ENCODE data around the gene CNOT4.

CNOT4 gene

DNA sequence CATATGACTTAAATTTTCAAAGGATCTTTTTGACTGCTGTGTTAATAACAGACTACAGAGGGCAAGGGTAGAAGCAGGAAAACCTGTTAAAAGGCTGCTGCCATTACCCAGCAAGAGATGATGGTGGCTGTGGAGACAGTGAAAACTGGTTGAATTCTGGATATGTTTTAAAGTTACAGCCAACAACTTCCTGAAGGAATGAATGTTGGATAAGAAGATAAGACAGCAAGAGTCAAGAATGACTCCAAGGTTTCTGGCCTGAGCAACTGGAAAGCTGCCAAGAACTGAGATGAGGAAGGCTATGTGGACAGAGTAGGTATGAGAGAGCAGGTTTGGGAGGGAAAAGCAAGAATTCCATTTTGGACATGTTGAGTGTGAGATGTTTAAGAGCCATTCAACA is 19.1 kb downstream of the CNOT4 start:
- Histone ChIP-seq H3K18ac (ENCODE audit: low read length) (no peak overlapping the region), H3K4me1 (ENCODE audit: control insufficient read depth in 2 of 2, insufficient read depth in 1 of 2, low read depth in 1 of 2, low read length in 2 of 2) (no peaks in the 10 kb centered on the region), H2BK15ac (ENCODE audit: low read length) (no peak overlapping the region), H3K9me3 (replicated peaks in 1 of 2; ENCODE audit: control insufficient read depth in 2 of 2, insufficient read depth in 1 of 2, low read depth in 1 of 2, low read length in 2 of 2) (peaks cover 0 to 12% of the 10 kb centered on the region in 2 donors), H3K27me3 (ENCODE audit: control insufficient read depth in 3 of 3, insufficient read depth in 3 of 3, low read depth in 1 of 3, low read length in 3 of 3) (no peaks in the 10 kb centered on the region), H3K9ac (ENCODE audit: low read depth, low read length, poor library complexity) (no peak overlapping the region), H3K4me3 (ENCODE audit: low read length in 2 of 2) (no peak overlapping the region), H2BK12ac (ENCODE audit: low read length) (no peak overlapping the region), H3K14ac (ENCODE audit: low read length) (no peak overlapping the region), H2BK120ac (ENCODE audit: low read depth, low read length) (no peak overlapping the region), H3K36me3 (replicated peaks in 1 of 2; ENCODE audit: control insufficient read depth in 2 of 2, insufficient read depth in 2 of 2, low read length in 2 of 2) (no peaks in the 10 kb centered on the region), H4K91ac (ENCODE audit: low read depth, low read length, poor library complexity) (no peak overlapping the region), H2AFZ (ENCODE audit: low read length) (no peak overlapping the region), H3K27ac (replicated peaks; ENCODE audit: low read length) (no peak overlapping the region), H3K4ac (ENCODE audit: low read length) (no peak overlapping the region), H3K23ac (ENCODE audit: low read depth, low read length, poor library complexity) (no peak overlapping the region), H4K8ac (ENCODE audit: low read depth, low read length) (no peak overlapping the region), H2BK5ac (ENCODE audit: low read length) (no peak overlapping the region), H3K4me2 (ENCODE audit: insufficient read depth, low read length, poor library complexity, severe bottlenecking) (no peak overlapping the region), H2AK5ac (ENCODE audit: low read depth, low read length) (no peak overlapping the region), H3K79me1 (ENCODE audit: low read depth, low read length) (no peaks in the 10 kb centered on the region)
- DNase-seq (ENCODE audit: low spot score), result no peak

DNA sequence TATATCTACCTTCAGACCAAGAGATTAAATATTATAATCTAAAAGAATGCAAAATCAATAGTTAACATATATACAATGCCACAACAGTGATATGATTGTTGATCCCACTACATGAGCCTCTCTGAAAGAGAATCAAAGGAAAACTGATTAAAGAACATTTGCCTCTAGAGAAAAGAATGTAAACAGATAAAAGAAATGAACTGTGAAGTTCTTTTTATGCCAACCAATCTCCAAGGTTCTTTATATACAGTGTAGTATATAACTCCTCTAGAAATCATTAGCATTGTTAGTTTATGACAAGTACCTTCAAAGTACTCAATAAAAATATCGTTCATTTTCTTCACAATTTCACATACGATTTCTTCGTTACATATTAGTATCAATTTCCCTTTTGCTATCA is 20.1 kb downstream of the CNOT4 start:
- Histone ChIP-seq H3K36me3 (replicated peaks in 1 of 2; ENCODE audit: control insufficient read depth in 2 of 2, insufficient read depth in 2 of 2, low read length in 2 of 2) (no peaks in the 10 kb centered on the region), H3K27me3 (ENCODE audit: control insufficient read depth in 3 of 3, insufficient read depth in 3 of 3, low read depth in 1 of 3, low read length in 3 of 3) (no peaks in the 10 kb centered on the region), H3K4me2 (ENCODE audit: insufficient read depth, low read length, poor library complexity, severe bottlenecking) (no peak overlapping the region), H2BK12ac (ENCODE audit: low read length) (no peak overlapping the region), H3K79me1 (ENCODE audit: low read depth, low read length) (no peaks in the 10 kb centered on the region), H3K27ac (replicated peaks; ENCODE audit: low read length) (no peak overlapping the region), H4K91ac (ENCODE audit: low read depth, low read length, poor library complexity) (no peak overlapping the region), H3K4me1 (ENCODE audit: control insufficient read depth in 2 of 2, insufficient read depth in 1 of 2, low read depth in 1 of 2, low read length in 2 of 2) (no peaks in the 10 kb centered on the region), H2BK120ac (ENCODE audit: low read depth, low read length) (no peak overlapping the region), H3K9me3 (replicated peaks in 1 of 2; ENCODE audit: control insufficient read depth in 2 of 2, insufficient read depth in 1 of 2, low read depth in 1 of 2, low read length in 2 of 2) (peaks cover 0 to 12% of the 10 kb centered on the region in 2 donors), H3K14ac (ENCODE audit: low read length) (no peak overlapping the region), H3K4ac (ENCODE audit: low read length) (no peak overlapping the region), H3K18ac (ENCODE audit: low read length) (no peak overlapping the region), H2BK15ac (ENCODE audit: low read length) (no peak overlapping the region), H2AFZ (ENCODE audit: low read length) (no peak overlapping the region), H4K8ac (ENCODE audit: low read depth, low read length) (no peak overlapping the region), H3K9ac (ENCODE audit: low read depth, low read length, poor library complexity) (no peak overlapping the region), H3K4me3 (ENCODE audit: low read length in 2 of 2) (no peak overlapping the region), H2AK5ac (ENCODE audit: low read depth, low read length) (no peak overlapping the region), H2BK5ac (ENCODE audit: low read length) (no peak overlapping the region), H3K23ac (ENCODE audit: low read depth, low read length, poor library complexity) (no peak overlapping the region)
- WGBS, 2 donors (ENCODE audit: extremely low coverage in 2 of 2, insufficient read length in 2 of 2, insufficient replicate concordance in 1 of 2), result 100% methylated on average over 2 to 3 of the region's 3 CpGs
- no peak for DNase-seq (ENCODE audit: low spot score)

DNA sequence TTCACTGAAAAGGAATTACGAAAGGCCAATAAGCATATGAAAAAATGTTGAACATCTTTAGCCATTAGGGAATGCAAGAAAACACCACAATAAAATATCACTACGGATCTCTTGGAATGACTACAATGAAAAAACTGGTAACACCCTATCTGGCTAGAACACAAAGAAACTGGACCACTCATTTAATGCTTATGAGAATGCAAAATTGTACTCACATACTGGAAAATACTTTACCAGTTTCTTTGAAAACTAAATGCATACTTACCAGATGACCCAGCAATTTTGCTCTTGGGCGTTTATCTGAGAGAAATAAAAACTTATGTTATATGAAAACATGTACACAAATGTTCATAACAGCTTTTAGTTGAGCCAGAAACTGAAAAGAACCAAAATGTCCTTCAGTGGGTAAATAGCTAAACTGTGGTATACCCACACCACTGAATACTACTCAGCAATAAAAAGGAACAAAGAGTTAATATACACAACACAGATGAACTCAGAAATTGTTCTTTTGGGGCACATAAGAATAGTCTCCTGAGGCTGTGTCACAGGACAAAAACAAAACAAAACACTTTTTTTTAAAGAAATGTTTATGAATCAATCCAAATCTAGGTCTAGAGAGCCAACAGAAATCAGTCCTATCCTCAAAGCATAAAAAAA is 23.5 kb downstream of the CNOT4 start:
- Histone ChIP-seq H3K36me3 (replicated peaks in 1 of 2; ENCODE audit: control insufficient read depth in 2 of 2, insufficient read depth in 2 of 2, low read length in 2 of 2) (no peaks in the 10 kb centered on the region), H3K27ac (replicated peaks; ENCODE audit: low read length) (no peak overlapping the region), H2BK12ac (ENCODE audit: low read length) (no peak overlapping the region), H3K14ac (ENCODE audit: low read length) (no peak overlapping the region), H2AFZ (ENCODE audit: low read length) (no peak overlapping the region), H3K4me1 (ENCODE audit: control insufficient read depth in 2 of 2, insufficient read depth in 1 of 2, low read depth in 1 of 2, low read length in 2 of 2) (no peaks in the 10 kb centered on the region), H3K18ac (ENCODE audit: low read length) (no peak overlapping the region), H3K4me2 (ENCODE audit: insufficient read depth, low read length, poor library complexity, severe bottlenecking) (no peak overlapping the region), H2BK120ac (ENCODE audit: low read depth, low read length) (no peak overlapping the region), H2AK5ac (ENCODE audit: low read depth, low read length) (no peak overlapping the region), H3K79me1 (ENCODE audit: low read depth, low read length) (peaks cover 4% of the 10 kb centered on the region), H4K91ac (ENCODE audit: low read depth, low read length, poor library complexity) (no peak overlapping the region), H3K9ac (ENCODE audit: low read depth, low read length, poor library complexity) (no peak overlapping the region), H2BK5ac (ENCODE audit: low read length) (no peak overlapping the region), H3K4ac (ENCODE audit: low read length) (no peak overlapping the region), H4K8ac (ENCODE audit: low read depth, low read length) (no peak overlapping the region), H3K4me3 (ENCODE audit: low read length in 2 of 2) (no peak overlapping the region), H3K9me3 (replicated peaks in 1 of 2; ENCODE audit: control insufficient read depth in 2 of 2, insufficient read depth in 1 of 2, low read depth in 1 of 2, low read length in 2 of 2) (peaks cover 0 to 9% of the 10 kb centered on the region in 2 donors), H3K27me3 (ENCODE audit: control insufficient read depth in 3 of 3, insufficient read depth in 3 of 3, low read depth in 1 of 3, low read length in 3 of 3) (no peaks in the 10 kb centered on the region), H2BK15ac (ENCODE audit: low read length) (no peak overlapping the region), H3K23ac (ENCODE audit: low read depth, low read length, poor library complexity) (no peak overlapping the region)
- no peak for DNase-seq (ENCODE audit: low spot score)
- WGBS, 2 donors (ENCODE audit: extremely low coverage in 2 of 2, insufficient read length in 2 of 2, insufficient replicate concordance in 1 of 2), result no CpG with 5 or more reads among the region's 3 CpGs

DNA sequence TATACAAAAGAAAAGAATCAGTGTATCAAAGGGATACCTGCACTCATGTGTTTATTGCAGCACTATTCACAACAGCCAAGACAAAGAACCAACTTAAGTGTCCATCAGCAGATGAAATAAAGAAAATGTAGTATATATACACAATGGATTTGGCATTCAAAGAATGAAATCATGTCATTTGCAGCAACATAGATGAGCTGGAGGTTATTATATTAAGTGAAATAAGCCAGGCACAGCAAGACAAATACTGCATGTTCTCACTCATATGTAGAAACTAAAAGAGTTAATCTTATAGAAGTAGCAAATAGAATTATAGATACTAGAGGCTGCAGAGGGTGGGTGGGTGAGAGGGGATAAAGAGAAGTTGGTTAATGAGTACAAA is 28.3 kb downstream of the CNOT4 start:
- H3K4me1 ChIP-seq (ENCODE audit: control insufficient read depth in 2 of 2, insufficient read depth in 1 of 2, low read depth in 1 of 2, low read length in 2 of 2), result no peaks in the 10 kb centered on the region
- H3K4ac ChIP-seq (ENCODE audit: low read length), result no peak overlapping the region
- H3K18ac ChIP-seq (ENCODE audit: low read length), result no peak overlapping the region
- no peak overlapping the region for H2BK15ac ChIP-seq (ENCODE audit: low read length)
- H2BK5ac ChIP-seq (ENCODE audit: low read length), result no peak overlapping the region
- H2BK12ac ChIP-seq (ENCODE audit: low read length), result no peak overlapping the region
- H3K4me2 ChIP-seq (ENCODE audit: insufficient read depth, low read length, poor library complexity, severe bottlenecking), result no peak overlapping the region
- no peak overlapping the region for H3K4me3 ChIP-seq (ENCODE audit: low read length in 2 of 2)
- H3K23ac ChIP-seq (ENCODE audit: low read depth, low read length, poor library complexity), result no peak overlapping the region
- no peak for DNase-seq (ENCODE audit: low spot score)
- H2AFZ ChIP-seq (ENCODE audit: low read length), result no peak overlapping the region
- no peaks in the 10 kb centered on the region for H3K27me3 ChIP-seq (ENCODE audit: control insufficient read depth in 3 of 3, insufficient read depth in 3 of 3, low read depth in 1 of 3, low read length in 3 of 3)
- H3K9me3 ChIP-seq (replicated peaks in 1 of 2; ENCODE audit: control insufficient read depth in 2 of 2, insufficient read depth in 1 of 2, low read depth in 1 of 2, low read length in 2 of 2), result peaks cover 0 to 6% of the 10 kb centered on the region in 2 donors
- H3K36me3 ChIP-seq (replicated peaks in 1 of 2; ENCODE audit: control insufficient read depth in 2 of 2, insufficient read depth in 2 of 2, low read length in 2 of 2), result no peaks in the 10 kb centered on the region
- no peak overlapping the region for H4K8ac ChIP-seq (ENCODE audit: low read depth, low read length)
- no peak overlapping the region for H2AK5ac ChIP-seq (ENCODE audit: low read depth, low read length)
- H3K14ac ChIP-seq (ENCODE audit: low read length), result no peak overlapping the region
- no peak overlapping the region for H3K27ac ChIP-seq (replicated peaks; ENCODE audit: low read length)
- H2BK120ac ChIP-seq (ENCODE audit: low read depth, low read length), result no peak overlapping the region
- H4K91ac ChIP-seq (ENCODE audit: low read depth, low read length, poor library complexity), result no peak overlapping the region
- H3K79me1 ChIP-seq (ENCODE audit: low read depth, low read length), result peaks cover 4% of the 10 kb centered on the region
- H3K9ac ChIP-seq (ENCODE audit: low read depth, low read length, poor library complexity), result no peak overlapping the region

Data from neuronal stem cell (in vitro differentiated cells).